NCI-H82 (cell line): Measurements from ENCODE around the gene KCNE1.
A peak's percentile ranks its signal among the peaks of the same experiment; 100 is the strongest.
"Not testable (repeated sequence)": the region's sequence is repeated elsewhere in the genome, so short reads cannot be mapped to it uniquely, and the experiment has no call there.

Experiments used
- DNase-seq: peaks from one replicate; lab custom pipeline; 2025; lab: John Stamatoyannopoulos, UW

The KCNE1 gene

DNA sequence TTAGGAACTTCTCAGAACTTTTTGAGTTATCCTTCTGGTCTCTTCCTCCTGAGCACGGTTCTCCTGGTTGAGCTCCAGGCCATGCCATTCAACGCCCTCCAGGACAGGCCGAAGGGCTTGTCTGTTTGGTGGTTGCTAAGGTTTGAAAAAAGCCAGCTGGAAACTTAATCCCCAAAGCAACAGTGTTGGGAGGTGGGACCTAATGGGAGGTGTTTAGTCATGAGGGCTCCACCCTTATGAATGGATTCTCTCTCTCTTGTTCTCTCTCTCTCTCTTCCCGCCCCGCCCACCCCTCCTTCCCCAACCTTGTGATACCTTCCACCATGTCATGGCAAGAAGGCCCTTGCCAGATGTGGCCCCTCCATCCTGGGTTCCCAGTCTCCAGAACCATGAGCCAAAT, 829 bp downstream of the KCNE1 start:
- DNase-seq, result peak; percentile 70

- peak; percentile 80 for DNase-seq
Observed at GRCh38 chr21:34510148-34511142, 1.6 kb downstream of the KCNE1 start.

GRCh38 chr21:34509151-34509550, 2.9 kb downstream of the KCNE1 start:
- DNase-seq, result no peak

DNA sequence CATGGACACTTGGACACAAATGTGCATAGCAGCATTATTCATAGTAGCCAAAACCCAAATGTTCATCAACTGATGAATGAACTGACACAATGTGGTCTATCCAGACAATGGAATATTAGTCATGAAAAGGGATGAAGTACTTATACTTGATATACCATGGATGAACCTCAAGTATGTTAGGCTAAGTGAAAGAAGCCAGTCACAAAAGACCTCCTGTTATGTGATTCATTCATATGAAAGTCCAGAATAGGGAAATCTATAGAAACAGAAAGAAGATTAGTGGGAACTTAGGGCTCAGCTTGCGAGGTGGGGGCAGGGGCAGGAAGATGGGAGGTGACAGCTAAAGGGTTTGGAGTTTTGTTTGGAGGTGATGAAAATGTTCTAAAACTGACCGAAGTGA, 7.4 kb downstream of the KCNE1 start:
- no peak for DNase-seq

- DNase-seq, result no peak
Observed at GRCh38 chr21:34502480-34503106, 9.4 kb downstream of the KCNE1 start.

DNA sequence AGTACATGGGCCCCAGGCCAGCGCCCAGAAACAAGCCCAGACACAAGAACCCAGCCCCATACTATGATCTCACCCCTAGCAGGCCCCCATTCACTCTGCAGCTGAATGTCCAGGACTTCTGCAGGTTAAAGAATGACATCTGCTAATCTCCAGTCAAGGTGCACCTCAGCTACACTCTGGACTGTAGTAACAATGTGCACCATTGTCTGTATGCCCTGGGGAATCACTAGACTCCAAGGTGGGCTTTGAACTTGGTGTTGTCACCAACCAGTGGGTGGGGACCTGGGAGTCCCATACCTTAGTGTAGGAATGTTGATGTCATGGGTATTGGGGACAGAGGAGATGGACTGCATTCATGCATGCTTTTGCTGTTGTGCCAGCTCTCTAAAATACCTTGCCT, 10.3 kb downstream of the KCNE1 start:
- DNase-seq, result no peak

DNA sequence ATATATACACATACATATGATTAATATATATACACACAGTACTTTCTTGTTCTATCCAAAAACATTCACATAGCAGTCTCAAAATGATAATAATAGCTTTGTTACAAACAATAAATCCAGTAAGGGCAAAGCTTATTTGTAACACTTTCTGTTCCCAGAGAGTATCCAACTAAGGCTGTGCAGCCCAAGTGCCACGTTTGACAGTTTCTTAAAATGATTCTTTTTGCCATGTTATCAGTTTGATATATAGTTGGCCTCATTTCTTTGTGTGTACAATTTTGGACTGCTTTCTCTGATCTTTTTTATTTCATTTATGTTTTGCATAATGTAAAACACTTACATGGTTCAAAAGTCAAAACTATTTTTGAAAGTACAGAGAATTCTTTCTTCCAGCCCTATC, 11.8 kb downstream of the KCNE1 start:
- DNase-seq, result no peak

- no peak for DNase-seq
Observed at GRCh38 chr21:34499116-34499515, 12.9 kb downstream of the KCNE1 start.

DNA sequence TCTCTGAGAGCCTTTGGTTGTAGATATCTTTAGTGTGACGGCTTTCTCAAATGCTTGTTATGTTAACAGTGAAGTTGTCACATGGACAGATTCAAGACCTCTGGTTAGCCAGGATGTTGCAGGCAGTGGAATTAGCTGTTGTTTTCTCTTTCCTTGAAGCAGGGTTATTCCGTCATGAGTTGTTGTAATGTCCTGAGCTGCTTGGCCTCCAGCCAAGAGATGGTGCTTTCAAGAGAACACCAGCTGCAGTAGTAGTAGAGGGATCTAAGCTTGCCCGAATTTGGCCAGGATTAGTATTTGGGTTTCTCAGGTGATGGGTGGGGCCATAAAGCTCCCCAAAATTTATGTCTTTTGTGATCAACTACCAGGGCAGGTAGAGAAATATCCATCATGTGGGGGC, 13.4 kb downstream of the KCNE1 start:
- peak; percentile 55 for DNase-seq

- DNase-seq, result not testable (repeated sequence)
Observed at GRCh38 chr21:34483854-34484253, 28.2 kb downstream of the KCNE1 start.

GRCh38 chr21:34483435-34483834, 28.6 kb downstream of the KCNE1 start:
- DNase-seq, result not testable (repeated sequence)

DNA sequence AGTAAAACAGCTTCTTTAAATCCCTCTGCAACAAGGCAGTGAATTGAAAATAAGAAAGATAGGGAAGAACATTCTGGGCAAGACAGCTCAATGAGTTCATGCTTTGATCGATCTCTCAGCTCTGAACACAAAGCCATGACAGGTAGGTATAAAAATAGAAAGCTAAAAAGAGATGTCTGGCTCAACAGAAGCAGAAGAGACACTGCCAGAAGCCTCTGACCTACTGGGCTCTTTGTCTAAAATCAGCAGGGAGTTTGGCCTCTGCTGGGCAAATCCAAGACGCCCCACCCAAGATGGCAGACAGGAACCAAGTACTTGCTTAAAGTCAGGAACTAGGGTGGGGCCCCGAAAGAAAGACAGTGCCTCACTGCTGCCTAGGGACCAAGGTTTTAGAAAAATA, 44.7 kb downstream of the KCNE1 start:
- not testable (repeated sequence) for DNase-seq

- not testable (repeated sequence) for DNase-seq
Observed at GRCh38 chr21:34459426-34459825, 52.6 kb downstream of the KCNE1 start.

- DNase-seq, result not testable (repeated sequence)
Observed at GRCh38 chr21:34458266-34458665, 53.7 kb downstream of the KCNE1 start.

DNA sequence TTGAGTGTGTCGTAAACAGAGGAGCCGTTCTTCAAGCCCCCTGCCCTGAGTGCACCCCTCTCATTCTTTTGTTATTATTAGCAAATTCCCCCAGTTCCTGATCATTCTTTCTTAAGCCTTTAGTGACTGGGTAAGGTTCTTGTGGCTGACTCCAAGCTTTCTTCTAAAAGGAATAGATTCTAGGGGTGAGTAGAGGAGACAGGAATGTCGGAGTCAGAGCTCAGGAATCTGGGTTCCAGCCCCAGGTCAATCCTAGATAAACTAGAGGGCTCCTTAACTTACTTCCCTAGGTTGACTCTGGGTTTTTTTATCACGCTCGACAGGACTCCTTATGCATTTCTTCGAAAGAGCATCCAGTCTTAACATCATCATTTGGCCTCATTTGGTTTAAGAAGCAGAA, 55.8 kb downstream of the KCNE1 start:
- DNase-seq, result not testable (repeated sequence)

DNA sequence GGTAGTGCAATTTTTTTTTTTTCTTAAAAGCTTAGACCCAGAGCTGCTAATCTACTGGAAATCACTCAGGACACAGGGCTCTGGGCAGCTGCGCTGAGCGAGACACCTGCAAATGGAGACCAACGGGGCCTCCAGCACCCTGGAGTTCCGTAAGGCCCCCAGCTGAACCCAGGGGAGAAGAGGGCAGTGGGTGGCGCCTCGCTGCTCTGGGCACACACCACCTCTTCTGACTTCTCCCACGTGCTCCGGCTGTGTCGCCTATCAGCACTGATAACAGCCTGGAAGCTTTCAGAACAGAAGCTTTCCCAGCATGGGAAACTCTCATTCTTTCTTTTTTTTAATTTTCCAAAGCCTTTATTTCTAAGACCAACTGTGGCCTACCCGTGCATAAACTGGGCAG, 56.4 kb downstream of the KCNE1 start:
- DNase-seq, result not testable (repeated sequence)

GRCh38 chr21:34447018-34447417, 65.0 kb downstream of the KCNE1 start:
- not testable (repeated sequence) for DNase-seq

DNA sequence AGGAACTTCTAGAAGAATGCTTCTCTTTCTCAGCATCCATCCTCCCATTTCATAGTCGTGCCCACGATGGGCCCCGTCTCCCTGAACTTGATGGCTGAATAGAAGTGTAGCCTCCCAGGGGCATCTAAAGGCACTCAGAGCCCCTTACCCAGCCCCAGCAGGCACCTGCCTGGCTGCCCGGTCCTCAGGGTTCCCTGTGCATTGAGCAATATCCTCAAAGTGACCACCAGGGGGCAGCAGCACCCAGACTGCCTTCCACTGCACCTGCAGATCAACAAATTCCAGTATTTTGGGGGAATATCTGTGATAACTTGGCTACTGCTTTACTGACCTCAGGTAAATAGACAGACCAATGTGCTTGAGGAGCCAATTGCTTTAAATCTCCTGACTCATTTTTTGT, 68.5 kb downstream of the KCNE1 start:
- DNase-seq, result not testable (repeated sequence)

GRCh38 chr21:34429710-34430109, 82.3 kb downstream of the KCNE1 start:
- DNase-seq, result not testable (repeated sequence)

DNA sequence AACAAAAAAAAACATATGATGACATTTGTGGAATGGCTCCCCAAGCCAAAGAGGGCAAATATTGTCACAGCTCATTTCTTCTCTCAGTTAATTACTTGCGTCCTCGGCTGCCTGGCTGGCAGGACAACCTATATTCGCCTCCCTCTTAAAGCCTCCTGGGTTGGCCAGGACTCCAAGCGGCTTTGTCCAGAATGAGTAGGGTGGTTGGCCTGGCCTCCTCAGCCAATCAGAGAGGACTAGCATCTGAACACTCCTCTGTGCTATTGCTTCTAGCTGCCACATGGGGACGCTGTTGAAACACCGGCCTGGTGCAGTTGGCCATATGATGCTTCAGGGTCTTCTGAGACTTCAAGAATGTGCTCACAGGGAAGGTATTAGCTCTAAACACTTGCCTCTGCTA, 83.6 kb downstream of the KCNE1 start:
- not testable (repeated sequence) for DNase-seq

GRCh38 chr21:34427339-34427738, 84.7 kb downstream of the KCNE1 start:
- not testable (repeated sequence) for DNase-seq

DNA sequence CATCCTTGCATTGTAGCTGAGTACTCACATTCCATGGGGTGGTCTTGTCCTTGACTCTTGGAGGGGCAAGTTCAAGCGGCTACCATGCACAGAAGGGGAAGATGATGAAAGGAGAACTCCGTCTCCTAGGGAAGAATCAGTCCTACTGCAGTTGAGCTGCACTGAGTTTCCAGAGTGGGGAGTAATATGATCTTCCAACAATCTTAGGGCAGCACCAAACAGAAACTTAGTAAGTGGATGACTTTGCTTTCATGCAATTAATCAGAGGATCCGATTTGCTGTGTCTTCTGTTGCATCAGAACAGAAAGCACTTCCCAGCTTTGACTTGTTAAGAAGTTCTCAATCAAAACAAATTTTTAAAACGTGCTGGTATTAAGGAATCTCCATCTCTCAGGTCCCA, 88.2 kb downstream of the KCNE1 start, which contains the start of gene SMIM34:
SMIM34 (minus strand) TSS at position 147 of the 400 bp plus-strand sequence; CDS start at position 35, 112 bp downstream.
- not testable (repeated sequence) for DNase-seq
